Sigmoid colon (tissue), 7 donors: Measurements from ENCODE around the gene CASP10. TPM values are rescaled to one million over a fixed set of nuclear protein-coding genes. Genes with fewer than 3 reads are reported as not detected.
A peak's percentile ranks its signal among the peaks of the same experiment; 100 is the strongest.
"Not testable (repeated sequence)": the region's sequence is repeated elsewhere in the genome, so short reads cannot be mapped to it uniquely, and the experiment has no call there.

Experiments
- DNase-seq: peaks from one replicate; pipeline ENCODE4 v3.0.0-alpha.2; 2019
- H3K27ac ChIP-seq, 4 donors: fragments of 200-600 bp; sonication (generic); one replicate each; pipeline ENCODE4 v1.5.1; 2016 to 2019; ENCODE audit warnings: mild to moderate bottlenecking in 1 of 4
- H3K27me3 ChIP-seq, 3 donors: fragments of 200-600 bp; sonication (generic); one replicate each; pipeline ENCODE4 v1.5.1; 2019; ENCODE audit warnings: mild to moderate bottlenecking in 1 of 3
- H3K36me3 ChIP-seq, 4 donors: fragments of 200-600 bp; sonication (generic); one replicate each; pipeline ENCODE4 v1.5.1; 2016 to 2019
- H3K4me1 ChIP-seq, 4 donors: fragments of 200-600 bp; sonication (generic); one replicate each; pipeline ENCODE4 v1.5.1; 2017 to 2019
- H3K4me3 ChIP-seq, 4 donors: fragments of 200-600 bp; sonication (generic); one replicate each; pipeline ENCODE4 v1.5.1; 2017 to 2019; ENCODE audit warnings: mild to moderate bottlenecking in 2 of 4, moderate library complexity in 1 of 4
- H3K9me3 ChIP-seq, 4 donors: fragments of 200-600 bp in 3 of 4; sonication (generic) in 3 of 4; one replicate each; pipeline versions ENCODE4 v1.5.1 to v1.6.1; 2013 to 2019
- EP300 ChIP-seq, 4 donors: sonication (generic); formaldehyde crosslinking; IDR thresholded peaks; one replicate each; pipeline ENCODE4 v1.6.1; 2017; ENCODE audit warnings: antibody characterized with exemption in 4 of 4
- POLR2A ChIP-seq, 2 donors: fragments of 450-650 bp; IDR thresholded peaks; one replicate each; pipeline ENCODE4 v1.6.1; 2016; ENCODE audit warnings: antibody characterized with exemption in 2 of 2, mild to moderate bottlenecking in 2 of 2, moderate library complexity in 2 of 2
- POLR2AphosphoS5 ChIP-seq, 4 donors: sonication (generic); formaldehyde crosslinking; IDR thresholded peaks; one replicate each; pipeline ENCODE4 v1.6.1; 2017; ENCODE audit warnings: antibody characterized with exemption in 4 of 4
- WGBS, 2 donors: extraction: QIAGEN DNeasy Blood & Tissue Kit; methylation state at CpG; one replicate each; pipeline ENCODE4 v1.1.7; 2013; 5-methylcytosine and 5-hydroxymethylcytosine counted together
- intact Hi-C: fragments of 100-400 bp; cut with DNase I; formaldehyde crosslinking; loops from one replicate; pipeline ENCODE4 v1.15.1; 2023
- polyA plus RNA-seq, 3 donors: library from polyadenylated mRNA; stranded (reverse); fragments of 200-250 nt; gene quantifications; one replicate each; pipeline ENCODE4 v1.2.3, GENCODE V29; 2013
- total RNA-seq, 4 donors: library from RNA; depleted of rRNA; stranded (reverse); fragments of >200 nt; gene quantifications; one replicate each; pipeline ENCODE4 v1.1.0, GENCODE V29; 2016
- TF ChIP-seq, protein P1 (sequence below), 4 experiments: fragments of 450-650 bp in 3 of 4; fragments of 200-600 bp in 1 of 4; IDR thresholded peaks; one replicate each; pipeline ENCODE4 v1.5.1; 2016 to 2019; ENCODE audit warnings: antibody characterized with exemption in 4 of 4, mild to moderate bottlenecking in 3 of 4, moderate library complexity in 2 of 4
- donor health status: healthy with polysubstance abuse.
- donor health status: Bipolar disorder and iron deficiency.
- donor health status: healthy.

The CASP10 gene
- total and polyA plus RNA-seq, 7 donors, result 3.9 to 26.9 (median 11.4) TPM

DNA sequence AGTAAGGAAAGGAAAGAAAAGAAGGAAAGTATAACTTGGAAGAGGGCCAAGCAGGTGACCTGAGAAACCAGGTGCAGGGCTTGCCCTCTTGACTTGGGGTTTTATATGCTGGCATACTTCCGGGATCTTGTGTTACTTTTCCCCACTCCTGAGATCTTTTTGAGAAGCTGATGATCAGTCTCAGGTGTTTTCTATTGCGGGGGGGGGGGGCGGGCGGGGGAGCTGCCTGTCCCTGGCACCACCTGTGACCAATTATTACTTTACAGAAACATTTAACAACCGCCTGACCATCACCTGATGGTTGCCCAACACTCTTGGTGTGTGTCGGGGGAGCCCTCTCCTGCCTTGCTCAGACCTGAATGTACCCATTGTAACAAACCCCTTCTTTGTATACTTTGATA, 6.9 kb upstream of the CASP10 start:
- TF ChIP-seq EP300 (IDR thresholded peaks at IDR 0.05) (no peak), POLR2AphosphoS5 (IDR thresholded peaks at IDR 0.05) (no peak), POLR2A (IDR thresholded peaks at IDR 0.05) (no peak)
- TF ChIP-seq, protein P1, sequence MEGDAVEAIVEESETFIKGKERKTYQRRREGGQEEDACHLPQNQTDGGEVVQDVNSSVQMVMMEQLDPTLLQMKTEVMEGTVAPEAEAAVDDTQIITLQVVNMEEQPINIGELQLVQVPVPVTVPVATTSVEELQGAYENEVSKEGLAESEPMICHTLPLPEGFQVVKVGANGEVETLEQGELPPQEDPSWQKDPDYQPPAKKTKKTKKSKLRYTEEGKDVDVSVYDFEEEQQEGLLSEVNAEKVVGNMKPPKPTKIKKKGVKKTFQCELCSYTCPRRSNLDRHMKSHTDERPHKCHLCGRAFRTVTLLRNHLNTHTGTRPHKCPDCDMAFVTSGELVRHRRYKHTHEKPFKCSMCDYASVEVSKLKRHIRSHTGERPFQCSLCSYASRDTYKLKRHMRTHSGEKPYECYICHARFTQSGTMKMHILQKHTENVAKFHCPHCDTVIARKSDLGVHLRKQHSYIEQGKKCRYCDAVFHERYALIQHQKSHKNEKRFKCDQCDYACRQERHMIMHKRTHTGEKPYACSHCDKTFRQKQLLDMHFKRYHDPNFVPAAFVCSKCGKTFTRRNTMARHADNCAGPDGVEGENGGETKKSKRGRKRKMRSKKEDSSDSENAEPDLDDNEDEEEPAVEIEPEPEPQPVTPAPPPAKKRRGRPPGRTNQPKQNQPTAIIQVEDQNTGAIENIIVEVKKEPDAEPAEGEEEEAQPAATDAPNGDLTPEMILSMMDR (IDR thresholded peaks at IDR 0.05), result no peak
- intact Hi-C loops, result loop anchor here (10.0 kb wide), 1 partner anchor 271 kb away; no protein-coding TSS in a partner anchor
- no peaks in the 10 kb centered on the region for H3K9me3 ChIP-seq
- no peak overlapping the region for H3K4me3 ChIP-seq
- DNase-seq, result no peak
- H3K27ac ChIP-seq, result no peak overlapping the region
- WGBS, 2 donors, result 17 to 53% methylated on average over 6 of the region's 6 CpGs
- no peaks in the 10 kb centered on the region for H3K4me1 ChIP-seq
- H3K27me3 ChIP-seq, result no peaks in the 10 kb centered on the region
- H3K36me3 ChIP-seq, result no peaks in the 10 kb centered on the region

DNA sequence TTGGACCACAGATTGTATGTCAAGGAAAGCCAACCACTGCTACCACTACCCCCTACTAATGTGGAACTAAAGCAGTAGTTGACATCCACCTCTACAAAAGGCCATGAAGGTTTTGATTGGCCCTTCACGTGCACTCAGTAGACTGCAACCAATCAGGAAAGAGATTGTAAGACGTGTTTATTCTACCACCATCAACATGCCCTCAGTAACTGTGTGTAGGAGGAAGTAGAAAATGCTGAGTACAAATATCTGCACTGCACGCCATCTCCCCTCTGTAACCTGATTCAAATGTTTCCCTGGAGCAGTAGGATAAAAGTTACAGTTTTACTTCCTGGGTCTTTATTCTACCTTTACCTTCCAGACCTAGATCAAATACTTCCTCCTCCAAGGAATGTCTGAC, 2.9 kb upstream of the CASP10 start:
- H3K4me3 ChIP-seq, result no peak overlapping the region
- WGBS, 2 donors, result 52 to 74% methylated on average over 3 of the region's 3 CpGs
- H3K4me1 ChIP-seq, result no peaks in the 10 kb centered on the region
- no peaks in the 10 kb centered on the region for H3K27me3 ChIP-seq
- TF ChIP-seq, protein P1 (IDR thresholded peaks at IDR 0.05), result no peak
- no peak for TF ChIP-seq POLR2A (IDR thresholded peaks at IDR 0.05)
- no peak for TF ChIP-seq EP300 (IDR thresholded peaks at IDR 0.05)
- TF ChIP-seq POLR2AphosphoS5 (IDR thresholded peaks at IDR 0.05), result no peak
- no peaks in the 10 kb centered on the region for H3K9me3 ChIP-seq
- H3K36me3 ChIP-seq, result no peaks in the 10 kb centered on the region
- DNase-seq, result no peak
- intact Hi-C loops, result no loop called here
- no peak overlapping the region for H3K27ac ChIP-seq

DNA sequence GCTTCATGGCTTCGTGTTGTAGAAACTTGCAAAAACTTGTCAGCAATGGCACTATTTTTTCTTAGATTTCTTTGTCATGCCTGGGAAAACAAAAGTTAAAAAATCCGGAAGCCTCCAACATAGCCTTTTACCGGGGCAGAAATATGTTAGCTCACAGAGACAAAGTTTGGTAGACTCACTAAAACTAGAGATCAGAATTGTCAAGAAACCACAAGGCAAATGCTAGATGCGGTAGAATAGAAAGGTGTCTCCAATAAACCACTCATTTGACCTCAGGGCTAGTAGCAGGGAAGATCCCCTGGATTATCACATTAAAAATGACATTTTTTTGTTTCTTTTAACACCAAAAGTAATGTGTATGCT, 405 bp downstream of the CASP10 start:
- no peaks in the 10 kb centered on the region for H3K9me3 ChIP-seq
- intact Hi-C loops, result no loop called here
- H3K4me3 ChIP-seq, result peak overlapping the region; percentile 12 to 35 (median 28)
- no peaks in the 10 kb centered on the region for H3K27me3 ChIP-seq
- peak overlapping the region; percentile 36 to 57 (median 44) for H3K27ac ChIP-seq
- TF ChIP-seq EP300 (IDR thresholded peaks at IDR 0.05) (no peak), POLR2AphosphoS5 (IDR thresholded peaks at IDR 0.05) (no peak), POLR2A (IDR thresholded peaks at IDR 0.05) (no peak)
- TF ChIP-seq, protein P1 (IDR thresholded peaks at IDR 0.05), result no peak
- H3K36me3 ChIP-seq, result no peaks in the 10 kb centered on the region
- no peaks in the 10 kb centered on the region for H3K4me1 ChIP-seq
- DNase-seq, result no peak
- 1 to 12% methylated on average over 4 of the region's 4 CpGs for WGBS, 2 donors

DNA sequence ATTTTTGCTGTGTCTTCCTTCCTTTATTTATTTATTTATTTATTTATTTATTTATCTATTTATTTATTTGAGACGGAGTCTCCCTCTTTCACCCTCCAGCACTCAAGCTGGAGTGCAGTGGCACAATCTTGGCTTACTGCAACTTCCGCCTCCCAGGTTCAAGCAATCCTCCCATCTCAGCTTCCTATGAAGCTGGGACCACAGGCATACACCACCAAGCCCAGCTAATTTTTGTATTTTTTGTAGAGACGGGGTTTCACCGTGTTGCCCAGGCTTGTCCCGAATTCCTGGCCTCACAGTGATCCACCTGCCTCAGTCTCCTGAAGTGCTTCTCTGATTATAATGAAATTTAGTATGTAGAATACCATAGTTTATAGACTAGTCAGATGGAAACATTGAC, 894 bp downstream of the CASP10 start:
- intact Hi-C loops, H3K4me1 ChIP-seq, DNase-seq, H3K27me3 ChIP-seq, H3K36me3 ChIP-seq, H3K9me3 ChIP-seq: not testable (repeated sequence)
- WGBS, 2 donors, result 34 to 43% methylated on average over 5 of the region's 5 CpGs
- Histone ChIP-seq H3K27ac (peak overlapping the region in 3 of 4 donors; percentile 9 to 47 (median 40)), H3K4me3 (peak overlapping the region in 3 of 4 donors; percentile 25 to 35 (median 30))

DNA sequence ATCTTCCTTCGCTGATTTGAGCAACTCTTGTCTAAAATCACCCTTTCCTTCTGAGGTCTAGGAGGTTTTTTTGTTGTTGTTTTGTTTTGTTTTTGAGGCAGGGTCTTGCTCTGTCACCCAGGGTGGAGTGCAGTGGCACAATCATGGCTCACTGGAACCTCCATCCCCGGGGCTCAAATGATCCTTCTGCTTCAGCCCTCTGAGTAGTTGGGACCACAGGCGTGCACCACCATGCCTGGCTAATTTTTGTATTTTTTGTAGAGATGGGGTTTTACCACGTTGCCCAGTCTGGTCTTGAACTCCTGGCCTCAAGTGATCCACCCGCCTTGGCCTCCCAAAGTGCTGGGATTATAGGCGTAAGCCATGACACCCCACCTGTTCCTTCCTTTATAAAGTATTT, 1.3 kb downstream of the CASP10 start:
- DNase-seq, H3K9me3 ChIP-seq, H3K36me3 ChIP-seq, H3K27me3 ChIP-seq, H3K4me1 ChIP-seq, intact Hi-C loops: not testable (repeated sequence)
- 49 to 71% methylated on average over 6 of the region's 6 CpGs for WGBS, 2 donors
- Histone ChIP-seq H3K27ac (peak overlapping the region in 2 of 4 donors; percentile 9 to 40), H3K4me3 (peak overlapping the region in 2 of 4 donors; percentile 13 to 35)

DNA sequence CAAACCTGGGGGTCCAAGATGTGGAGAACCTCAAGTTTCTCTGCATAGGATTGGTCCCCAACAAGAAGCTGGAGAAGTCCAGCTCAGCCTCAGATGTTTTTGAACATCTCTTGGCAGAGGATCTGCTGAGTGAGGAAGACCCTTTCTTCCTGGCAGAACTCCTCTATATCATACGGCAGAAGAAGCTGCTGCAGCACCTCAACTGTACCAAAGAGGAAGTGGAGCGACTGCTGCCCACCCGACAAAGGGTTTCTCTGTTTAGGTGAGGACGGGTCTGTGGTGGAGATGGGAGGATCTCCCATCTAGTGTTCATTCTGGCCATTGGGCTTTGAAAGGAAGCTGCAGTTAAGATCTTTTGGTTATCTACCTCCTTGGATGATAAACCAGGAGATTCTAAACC, 2.9 kb downstream of the CASP10 start:
- H3K27me3 ChIP-seq, result no peaks in the 10 kb centered on the region
- WGBS, 2 donors, result 45 to 89% methylated on average over 4 of the region's 4 CpGs
- no peaks in the 10 kb centered on the region for H3K9me3 ChIP-seq
- no peaks in the 10 kb centered on the region for H3K36me3 ChIP-seq
- DNase-seq, result no peak
- H3K27ac ChIP-seq, result no peak overlapping the region
- TF ChIP-seq POLR2AphosphoS5 (IDR thresholded peaks at IDR 0.05) (no peak), EP300 (IDR thresholded peaks at IDR 0.05) (no peak), POLR2A (IDR thresholded peaks at IDR 0.05) (no peak)
- TF ChIP-seq, protein P1 (IDR thresholded peaks at IDR 0.05), result no peak
- intact Hi-C loops, result no loop called here
- no peaks in the 10 kb centered on the region for H3K4me1 ChIP-seq
- no peak overlapping the region for H3K4me3 ChIP-seq
